Measurements from ENCODE around the gene ADCY1.

DNA sequence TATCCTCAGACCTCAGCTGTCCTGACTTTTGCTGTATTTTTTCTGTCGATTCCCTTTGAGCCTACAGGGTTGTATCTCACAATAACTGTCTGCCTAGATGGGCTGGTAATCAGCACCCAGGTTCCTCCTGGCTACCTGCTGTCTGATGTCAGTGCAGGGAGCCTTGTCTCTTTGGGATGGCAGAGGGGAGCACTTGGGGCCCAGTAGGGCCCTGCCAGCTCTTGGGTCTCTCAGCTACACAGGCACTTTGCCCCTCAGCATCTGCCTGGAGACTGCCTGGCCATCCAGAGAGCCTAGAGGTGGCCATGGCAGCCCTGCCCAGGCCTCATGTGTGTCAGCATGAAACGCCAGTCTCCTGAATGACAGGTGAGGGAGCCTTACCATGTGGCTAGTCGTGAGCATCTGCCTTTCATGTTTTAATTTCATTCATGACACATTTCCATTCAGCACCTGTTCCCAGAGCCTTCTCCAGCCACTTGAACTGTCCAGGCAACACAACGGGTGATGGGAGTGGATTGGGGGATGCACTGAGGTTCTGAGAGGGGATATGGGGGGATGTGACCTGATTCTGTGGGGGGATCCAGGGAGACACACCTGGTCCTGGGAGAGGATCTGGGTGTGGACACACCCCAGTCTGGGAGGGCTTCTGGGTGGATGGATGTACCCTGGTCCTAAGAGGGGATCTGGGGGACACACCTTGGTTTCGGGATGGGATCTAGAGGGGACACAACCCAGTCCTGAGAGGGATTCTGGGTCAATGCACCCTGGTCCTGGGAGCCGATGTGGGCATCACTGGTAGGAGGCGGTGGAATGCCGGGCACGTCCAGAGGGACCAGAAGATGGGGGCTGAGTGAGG lies 21.9 kb downstream of the ADCY1 start:
- TF ChIP-seq CTCF (IDR thresholded peaks at IDR 0.05) (no peak), POLR2A (IDR thresholded peaks at IDR 0.05) (no peak)

All from esophagus squamous epithelium (tissue), 4 donors.